WTC11 (cell line): ENCODE measurements around the gene ARHGAP22. TPM values are rescaled to one million over a fixed set of nuclear protein-coding genes. Genes with fewer than 3 reads are reported as not detected.

Experiments
- ATF1 ChIP-seq: sonication (generic); formaldehyde crosslinking; IDR thresholded peaks from 2 replicates; pipeline ENCODE4 v1.8.1; 2023; ENCODE audit warnings: mild to moderate bottlenecking, moderate library complexity, missing genetic modification reagents
- CREB1 ChIP-seq: sonication (generic); formaldehyde crosslinking; IDR thresholded peaks from 2 replicates; pipeline ENCODE4 v1.8.0; 2023; ENCODE audit warnings: mild to moderate bottlenecking, missing genetic modification reagents
- E2F1 ChIP-seq: sonication (generic); formaldehyde crosslinking; IDR thresholded peaks from 2 replicates; pipeline ENCODE4 v1.8.0; 2022; ENCODE audit warnings: mild to moderate bottlenecking, missing genetic modification reagents
- FOXP1 ChIP-seq: sonication (generic); formaldehyde crosslinking; IDR thresholded peaks from 2 replicates; pipeline ENCODE4 v1.8.0; 2022; ENCODE audit warnings: missing genetic modification reagents, mild to moderate bottlenecking, moderate library complexity, borderline replicate concordance
- TCF7 ChIP-seq: sonication (generic); formaldehyde crosslinking; IDR thresholded peaks from 2 replicates; pipeline ENCODE4 v1.8.0; 2022; ENCODE audit warnings: mild to moderate bottlenecking, low read depth, missing genetic modification reagents, moderate library complexity
- TEAD4 ChIP-seq: sonication (generic); formaldehyde crosslinking; IDR thresholded peaks from 2 replicates; pipeline ENCODE4 v1.8.0; 2022; ENCODE audit warnings: mild to moderate bottlenecking, missing genetic modification reagents
- total RNA-seq: library from RNA; stranded (reverse); gene quantifications from 3 replicates; pipeline ENCODE4 v1.2.3, GENCODE V29; 2021
- TF ChIP-seq, protein P1 (sequence below): sonication (generic); formaldehyde crosslinking; conservative IDR thresholded peaks from 2 replicates; pipeline ENCODE4 v1.8.1; 2023; ENCODE audit warnings: mild to moderate bottlenecking, low read depth, missing genetic modification reagents, moderate library complexity
- TF ChIP-seq, protein P2 (sequence below): sonication (generic); formaldehyde crosslinking; IDR thresholded peaks from 2 replicates; pipeline ENCODE4 v1.8.1; 2023; ENCODE audit warnings: mild to moderate bottlenecking, missing genetic modification reagents, moderate library complexity
- TF ChIP-seq, protein P3 (sequence below): fragments of 250-450 bp; sonication (Bioruptor Pico); IDR thresholded peaks from 2 replicates; pipeline ENCODE4 v1.8.0; 2021; ENCODE audit warnings: mild to moderate bottlenecking
- TF ChIP-seq, protein P4 (sequence below): sonication (generic); formaldehyde crosslinking; IDR thresholded peaks from 2 replicates; pipeline ENCODE4 v1.8.1; 2023; ENCODE audit warnings: mild to moderate bottlenecking, missing genetic modification reagents, borderline replicate concordance
- TF ChIP-seq, protein P5 (sequence below): fragments of 250-450 bp; sonication (Bioruptor Pico); IDR thresholded peaks from 2 replicates; pipeline ENCODE4 v1.9.0; 2021; ENCODE audit warnings: moderate library complexity, mild to moderate bottlenecking, inconsistent platforms, borderline replicate concordance
- TF ChIP-seq, protein P6 (sequence below): fragments of 250-450 bp; sonication (Bioruptor Pico); conservative IDR thresholded peaks from 2 replicates; pipeline ENCODE4 v1.9.0; 2021; ENCODE audit warnings: mild to moderate bottlenecking

The ARHGAP22 gene
- total RNA-seq, 1 experiment from 2014 or later = 8.6 TPM

DNA sequence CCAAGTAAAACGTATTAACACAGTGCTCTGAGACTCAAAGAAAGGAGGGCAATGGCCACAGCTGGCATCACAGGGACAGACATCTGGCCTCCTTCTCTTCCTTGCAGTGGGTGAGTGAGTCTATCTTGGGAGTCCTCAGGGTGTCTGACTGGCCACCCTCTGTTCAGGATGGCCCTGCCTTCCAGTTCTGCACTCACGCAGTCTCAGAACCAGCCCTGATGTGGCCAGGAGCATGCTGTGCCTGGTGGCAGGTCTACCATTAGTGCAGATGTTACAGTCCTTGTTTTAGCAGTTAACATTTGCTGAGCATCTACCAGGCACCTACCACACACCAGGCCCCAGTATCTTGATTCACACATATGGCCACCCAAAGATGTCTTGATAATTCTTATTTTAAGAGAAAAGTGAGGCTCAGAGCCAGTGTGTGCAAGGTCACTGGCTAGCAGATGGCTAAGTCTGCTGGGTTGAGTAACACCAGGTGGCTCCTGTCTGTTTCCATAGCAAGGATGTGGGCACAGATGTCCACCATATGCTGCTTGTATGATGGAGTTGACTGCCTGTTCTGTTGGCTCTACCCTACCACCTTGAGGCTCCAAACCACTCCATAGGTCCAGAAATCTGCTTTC is 23.2 kb upstream of the ARHGAP22 start (continued):
- TF ChIP-seq, protein P1, sequence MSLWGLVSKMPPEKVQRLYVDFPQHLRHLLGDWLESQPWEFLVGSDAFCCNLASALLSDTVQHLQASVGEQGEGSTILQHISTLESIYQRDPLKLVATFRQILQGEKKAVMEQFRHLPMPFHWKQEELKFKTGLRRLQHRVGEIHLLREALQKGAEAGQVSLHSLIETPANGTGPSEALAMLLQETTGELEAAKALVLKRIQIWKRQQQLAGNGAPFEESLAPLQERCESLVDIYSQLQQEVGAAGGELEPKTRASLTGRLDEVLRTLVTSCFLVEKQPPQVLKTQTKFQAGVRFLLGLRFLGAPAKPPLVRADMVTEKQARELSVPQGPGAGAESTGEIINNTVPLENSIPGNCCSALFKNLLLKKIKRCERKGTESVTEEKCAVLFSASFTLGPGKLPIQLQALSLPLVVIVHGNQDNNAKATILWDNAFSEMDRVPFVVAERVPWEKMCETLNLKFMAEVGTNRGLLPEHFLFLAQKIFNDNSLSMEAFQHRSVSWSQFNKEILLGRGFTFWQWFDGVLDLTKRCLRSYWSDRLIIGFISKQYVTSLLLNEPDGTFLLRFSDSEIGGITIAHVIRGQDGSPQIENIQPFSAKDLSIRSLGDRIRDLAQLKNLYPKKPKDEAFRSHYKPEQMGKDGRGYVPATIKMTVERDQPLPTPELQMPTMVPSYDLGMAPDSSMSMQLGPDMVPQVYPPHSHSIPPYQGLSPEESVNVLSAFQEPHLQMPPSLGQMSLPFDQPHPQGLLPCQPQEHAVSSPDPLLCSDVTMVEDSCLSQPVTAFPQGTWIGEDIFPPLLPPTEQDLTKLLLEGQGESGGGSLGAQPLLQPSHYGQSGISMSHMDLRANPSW (CRISPR knock-in tag) = no peak
- TF ChIP-seq ATF1 (CRISPR knock-in tag) (no peak), CREB1 (CRISPR knock-in tag) (no peak), TCF7 (no peak), E2F1 (CRISPR knock-in tag) (no peak), TEAD4 (CRISPR knock-in tag) (no peak), FOXP1 (no peak)
- TF ChIP-seq, protein P2, sequence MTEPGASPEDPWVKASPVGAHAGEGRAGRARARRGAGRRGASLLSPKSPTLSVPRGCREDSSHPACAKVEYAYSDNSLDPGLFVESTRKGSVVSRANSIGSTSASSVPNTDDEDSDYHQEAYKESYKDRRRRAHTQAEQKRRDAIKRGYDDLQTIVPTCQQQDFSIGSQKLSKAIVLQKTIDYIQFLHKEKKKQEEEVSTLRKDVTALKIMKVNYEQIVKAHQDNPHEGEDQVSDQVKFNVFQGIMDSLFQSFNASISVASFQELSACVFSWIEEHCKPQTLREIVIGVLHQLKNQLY (CRISPR knock-in tag) = no peak
- TF ChIP-seq, protein P3, sequence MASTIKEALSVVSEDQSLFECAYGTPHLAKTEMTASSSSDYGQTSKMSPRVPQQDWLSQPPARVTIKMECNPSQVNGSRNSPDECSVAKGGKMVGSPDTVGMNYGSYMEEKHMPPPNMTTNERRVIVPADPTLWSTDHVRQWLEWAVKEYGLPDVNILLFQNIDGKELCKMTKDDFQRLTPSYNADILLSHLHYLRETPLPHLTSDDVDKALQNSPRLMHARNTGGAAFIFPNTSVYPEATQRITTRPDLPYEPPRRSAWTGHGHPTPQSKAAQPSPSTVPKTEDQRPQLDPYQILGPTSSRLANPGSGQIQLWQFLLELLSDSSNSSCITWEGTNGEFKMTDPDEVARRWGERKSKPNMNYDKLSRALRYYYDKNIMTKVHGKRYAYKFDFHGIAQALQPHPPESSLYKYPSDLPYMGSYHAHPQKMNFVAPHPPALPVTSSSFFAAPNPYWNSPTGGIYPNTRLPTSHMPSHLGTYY (CRISPR knock-in tag) = no peak
- TF ChIP-seq, protein P4, sequence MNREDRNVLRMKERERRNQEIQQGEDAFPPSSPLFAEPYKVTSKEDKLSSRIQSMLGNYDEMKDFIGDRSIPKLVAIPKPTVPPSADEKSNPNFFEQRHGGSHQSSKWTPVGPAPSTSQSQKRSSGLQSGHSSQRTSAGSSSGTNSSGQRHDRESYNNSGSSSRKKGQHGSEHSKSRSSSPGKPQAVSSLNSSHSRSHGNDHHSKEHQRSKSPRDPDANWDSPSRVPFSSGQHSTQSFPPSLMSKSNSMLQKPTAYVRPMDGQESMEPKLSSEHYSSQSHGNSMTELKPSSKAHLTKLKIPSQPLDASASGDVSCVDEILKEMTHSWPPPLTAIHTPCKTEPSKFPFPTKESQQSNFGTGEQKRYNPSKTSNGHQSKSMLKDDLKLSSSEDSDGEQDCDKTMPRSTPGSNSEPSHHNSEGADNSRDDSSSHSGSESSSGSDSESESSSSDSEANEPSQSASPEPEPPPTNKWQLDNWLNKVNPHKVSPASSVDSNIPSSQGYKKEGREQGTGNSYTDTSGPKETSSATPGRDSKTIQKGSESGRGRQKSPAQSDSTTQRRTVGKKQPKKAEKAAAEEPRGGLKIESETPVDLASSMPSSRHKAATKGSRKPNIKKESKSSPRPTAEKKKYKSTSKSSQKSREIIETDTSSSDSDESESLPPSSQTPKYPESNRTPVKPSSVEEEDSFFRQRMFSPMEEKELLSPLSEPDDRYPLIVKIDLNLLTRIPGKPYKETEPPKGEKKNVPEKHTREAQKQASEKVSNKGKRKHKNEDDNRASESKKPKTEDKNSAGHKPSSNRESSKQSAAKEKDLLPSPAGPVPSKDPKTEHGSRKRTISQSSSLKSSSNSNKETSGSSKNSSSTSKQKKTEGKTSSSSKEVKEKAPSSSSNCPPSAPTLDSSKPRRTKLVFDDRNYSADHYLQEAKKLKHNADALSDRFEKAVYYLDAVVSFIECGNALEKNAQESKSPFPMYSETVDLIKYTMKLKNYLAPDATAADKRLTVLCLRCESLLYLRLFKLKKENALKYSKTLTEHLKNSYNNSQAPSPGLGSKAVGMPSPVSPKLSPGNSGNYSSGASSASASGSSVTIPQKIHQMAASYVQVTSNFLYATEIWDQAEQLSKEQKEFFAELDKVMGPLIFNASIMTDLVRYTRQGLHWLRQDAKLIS (CRISPR knock-in tag) = no peak
- TF ChIP-seq, protein P5, sequence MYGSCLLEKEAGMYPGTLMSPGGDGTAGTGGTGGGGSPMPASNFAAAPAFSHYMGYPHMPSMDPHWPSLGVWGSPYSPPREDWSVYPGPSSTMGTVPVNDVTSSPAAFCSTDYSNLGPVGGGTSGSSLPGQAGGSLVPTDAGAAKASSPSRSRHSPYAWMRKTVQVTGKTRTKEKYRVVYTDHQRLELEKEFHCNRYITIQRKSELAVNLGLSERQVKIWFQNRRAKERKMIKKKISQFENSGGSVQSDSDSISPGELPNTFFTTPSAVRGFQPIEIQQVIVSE = no peak
- TF ChIP-seq, protein P6, sequence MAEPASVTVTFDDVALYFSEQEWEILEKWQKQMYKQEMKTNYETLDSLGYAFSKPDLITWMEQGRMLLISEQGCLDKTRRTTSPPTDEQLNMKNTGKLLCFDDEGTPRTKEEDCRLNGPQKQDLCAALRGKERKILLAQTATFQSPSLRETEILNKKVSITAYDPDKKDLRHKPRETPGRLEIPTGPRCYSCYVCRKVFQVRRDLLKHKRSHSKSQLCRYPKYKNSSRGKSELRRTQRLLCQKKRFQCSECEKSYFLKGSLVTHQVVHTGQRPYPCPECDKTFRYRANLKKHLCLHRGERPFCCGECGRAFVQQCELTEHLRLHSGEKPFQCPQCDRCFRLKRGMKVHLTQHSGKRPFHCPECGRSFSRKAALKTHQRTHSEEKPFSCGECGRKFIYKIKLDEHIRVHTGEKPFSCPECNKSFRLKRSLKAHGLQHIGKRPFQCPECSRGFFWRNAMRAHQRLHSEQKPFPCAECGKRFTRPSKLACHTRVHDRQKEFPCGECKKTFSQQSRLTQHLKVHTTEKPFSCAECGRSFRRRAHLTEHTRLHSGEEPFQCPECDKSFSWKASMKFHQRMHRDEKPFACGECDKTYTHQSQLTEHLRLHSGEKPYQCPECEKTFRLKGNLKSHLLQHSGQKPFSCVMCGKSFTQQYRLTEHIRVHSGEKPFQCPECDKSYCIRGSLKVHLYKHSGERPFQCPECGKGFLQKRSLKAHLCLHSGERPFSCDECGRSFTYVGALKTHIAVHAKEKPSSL (CRISPR knock-in tag) = no peak
